Panc1 (cell line): ENCODE measurements around the gene ABHD8.

Experiments used
- POLR2AphosphoS5 ChIP-seq: IDR thresholded peaks from 2 replicates; pipeline ENCODE4 v1.6.1; 2012; ENCODE audit warnings: mild to moderate bottlenecking, low read depth, low read length, moderate library complexity
- TF ChIP-seq, protein P1 (sequence below): fragments of 450-650 bp; IDR thresholded peaks from 2 replicates; pipeline ENCODE4 v1.5.1; 2017; ENCODE audit warnings: mild to moderate bottlenecking
- TF ChIP-seq, protein P2 (sequence below), 2 experiments: IDR thresholded peaks; 2 replicates each; pipeline ENCODE4 v1.6.1; 2011 to 2012; ENCODE audit warnings: low read depth in 2 of 2, control low read depth in 1 of 2, low read length in 1 of 2, mild to moderate bottlenecking in 1 of 2, moderate library complexity in 1 of 2; ENCODE audit not compliant: insufficient read depth in 1 of 2

DNA sequence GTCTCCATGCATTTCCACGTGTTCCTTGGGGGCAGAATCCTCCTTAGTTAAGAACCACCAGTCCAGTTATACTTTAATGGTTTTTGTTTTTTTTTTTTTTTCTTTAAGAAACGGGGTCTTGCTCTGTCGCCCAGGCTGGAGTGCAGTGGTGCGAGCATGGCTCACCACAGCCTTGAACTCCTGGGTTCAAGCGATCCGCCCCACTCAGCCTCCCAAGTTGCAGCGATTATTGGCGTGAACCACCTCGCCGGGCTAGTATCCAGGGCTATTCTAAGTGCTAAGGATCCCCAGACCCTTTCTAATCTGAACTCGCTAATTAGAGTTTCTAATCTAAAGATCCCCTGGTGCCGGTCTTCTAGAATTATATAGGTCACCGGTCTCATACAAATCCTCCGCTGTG is 9.6 kb downstream of the ABHD8 start:
- TF ChIP-seq, protein P1, sequence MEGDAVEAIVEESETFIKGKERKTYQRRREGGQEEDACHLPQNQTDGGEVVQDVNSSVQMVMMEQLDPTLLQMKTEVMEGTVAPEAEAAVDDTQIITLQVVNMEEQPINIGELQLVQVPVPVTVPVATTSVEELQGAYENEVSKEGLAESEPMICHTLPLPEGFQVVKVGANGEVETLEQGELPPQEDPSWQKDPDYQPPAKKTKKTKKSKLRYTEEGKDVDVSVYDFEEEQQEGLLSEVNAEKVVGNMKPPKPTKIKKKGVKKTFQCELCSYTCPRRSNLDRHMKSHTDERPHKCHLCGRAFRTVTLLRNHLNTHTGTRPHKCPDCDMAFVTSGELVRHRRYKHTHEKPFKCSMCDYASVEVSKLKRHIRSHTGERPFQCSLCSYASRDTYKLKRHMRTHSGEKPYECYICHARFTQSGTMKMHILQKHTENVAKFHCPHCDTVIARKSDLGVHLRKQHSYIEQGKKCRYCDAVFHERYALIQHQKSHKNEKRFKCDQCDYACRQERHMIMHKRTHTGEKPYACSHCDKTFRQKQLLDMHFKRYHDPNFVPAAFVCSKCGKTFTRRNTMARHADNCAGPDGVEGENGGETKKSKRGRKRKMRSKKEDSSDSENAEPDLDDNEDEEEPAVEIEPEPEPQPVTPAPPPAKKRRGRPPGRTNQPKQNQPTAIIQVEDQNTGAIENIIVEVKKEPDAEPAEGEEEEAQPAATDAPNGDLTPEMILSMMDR = no peak
- TF ChIP-seq, protein P2, sequence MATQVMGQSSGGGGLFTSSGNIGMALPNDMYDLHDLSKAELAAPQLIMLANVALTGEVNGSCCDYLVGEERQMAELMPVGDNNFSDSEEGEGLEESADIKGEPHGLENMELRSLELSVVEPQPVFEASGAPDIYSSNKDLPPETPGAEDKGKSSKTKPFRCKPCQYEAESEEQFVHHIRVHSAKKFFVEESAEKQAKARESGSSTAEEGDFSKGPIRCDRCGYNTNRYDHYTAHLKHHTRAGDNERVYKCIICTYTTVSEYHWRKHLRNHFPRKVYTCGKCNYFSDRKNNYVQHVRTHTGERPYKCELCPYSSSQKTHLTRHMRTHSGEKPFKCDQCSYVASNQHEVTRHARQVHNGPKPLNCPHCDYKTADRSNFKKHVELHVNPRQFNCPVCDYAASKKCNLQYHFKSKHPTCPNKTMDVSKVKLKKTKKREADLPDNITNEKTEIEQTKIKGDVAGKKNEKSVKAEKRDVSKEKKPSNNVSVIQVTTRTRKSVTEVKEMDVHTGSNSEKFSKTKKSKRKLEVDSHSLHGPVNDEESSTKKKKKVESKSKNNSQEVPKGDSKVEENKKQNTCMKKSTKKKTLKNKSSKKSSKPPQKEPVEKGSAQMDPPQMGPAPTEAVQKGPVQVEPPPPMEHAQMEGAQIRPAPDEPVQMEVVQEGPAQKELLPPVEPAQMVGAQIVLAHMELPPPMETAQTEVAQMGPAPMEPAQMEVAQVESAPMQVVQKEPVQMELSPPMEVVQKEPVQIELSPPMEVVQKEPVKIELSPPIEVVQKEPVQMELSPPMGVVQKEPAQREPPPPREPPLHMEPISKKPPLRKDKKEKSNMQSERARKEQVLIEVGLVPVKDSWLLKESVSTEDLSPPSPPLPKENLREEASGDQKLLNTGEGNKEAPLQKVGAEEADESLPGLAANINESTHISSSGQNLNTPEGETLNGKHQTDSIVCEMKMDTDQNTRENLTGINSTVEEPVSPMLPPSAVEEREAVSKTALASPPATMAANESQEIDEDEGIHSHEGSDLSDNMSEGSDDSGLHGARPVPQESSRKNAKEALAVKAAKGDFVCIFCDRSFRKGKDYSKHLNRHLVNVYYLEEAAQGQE (IDR thresholded peaks at IDR 0.05; ENCODE audit: insufficient read depth in 1 of 2, low read depth in 2 of 2, low read length in 1 of 2) = no peak
- TF ChIP-seq POLR2AphosphoS5 = no peak
